ENCODE results near the gene AGL. TPM values are rescaled to one million over a fixed set of nuclear protein-coding genes. Genes with fewer than 3 reads are reported as not detected.

AGL gene
- total and polyA plus RNA-seq, 2 of the 8 experiments (the other 6 are each of a cell fraction or from before 2014, with no cell fraction given): 2.7 to 19.2 TPM

DNA sequence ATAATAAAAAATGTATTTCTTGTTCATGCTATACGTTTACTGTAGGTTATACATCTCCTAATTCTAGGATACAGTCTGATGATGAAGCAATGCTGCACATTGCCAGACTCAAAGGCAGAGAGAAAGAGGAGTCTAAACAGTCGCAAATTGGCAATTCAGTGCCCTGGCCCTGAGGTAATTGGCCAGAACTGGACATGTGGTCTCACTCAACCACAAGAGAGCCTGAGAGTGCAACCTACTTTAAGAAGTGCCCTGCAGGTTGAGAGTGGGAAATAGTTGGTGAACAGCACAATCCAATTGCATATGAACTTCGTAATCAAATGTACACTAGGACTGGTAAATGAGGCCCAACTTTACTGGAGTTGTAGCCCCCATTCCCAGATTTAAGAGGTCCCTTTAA is 114.6 kb downstream of the AGL start:
- peak overlapping the region; percentile 27; the same call in 1 of the 2 replicates for H2AFZ ChIP-seq (ENCODE audit: low read length)
- no peaks in the 10 kb centered on the region for H3K79me1 ChIP-seq (ENCODE audit: low read depth, low read length)
- H4K91ac ChIP-seq (replicated peaks; ENCODE audit: insufficient read length, low read length): peak overlapping the region; percentile 73
- no peak overlapping the region for H2BK120ac ChIP-seq (replicated peaks; ENCODE audit: low read depth, low read length)
- H3K27ac ChIP-seq (ENCODE audit: low read depth, low read length): no peak overlapping the region
- H3K36me3 ChIP-seq (ENCODE audit: control insufficient read depth in 2 of 4, insufficient read depth in 4 of 4, low read length in 3 of 4): no peaks in the 10 kb centered on the region
- H3K4ac ChIP-seq (replicated peaks; ENCODE audit: insufficient read length, low read depth, low read length): no peak overlapping the region
- H4K5ac ChIP-seq (ENCODE audit: insufficient read length, low read depth, low read length): no peak overlapping the region
- no peak overlapping the region for H2BK20ac ChIP-seq (ENCODE audit: low read length)
- H3K56ac ChIP-seq (replicated peaks; ENCODE audit: insufficient read length, low read depth, low read length): no peak overlapping the region
- H4K20me1 ChIP-seq (replicated peaks in 1 of 2; ENCODE audit: control insufficient read depth in 1 of 2, insufficient read depth in 2 of 2, low read length in 2 of 2): no peaks in the 10 kb centered on the region
- H3K4me1 ChIP-seq (replicated peaks in 1 of 4; ENCODE audit: control insufficient read depth in 3 of 4, insufficient read depth in 4 of 4, low read length in 3 of 4): peaks cover 0 to 8% (median 2%) of the 10 kb centered on the region in 4 experiments; a peak in 2 of 7 replicates
- FAIRE-seq (no peak), DNase-seq (ENCODE audit: low read depth in 1 of 2, low spot score in 2 of 2) (no peak)
- H3K23ac ChIP-seq (ENCODE audit: insufficient read length): no peak overlapping the region
- 82% methylated on average over 3 of the region's 3 CpGs; no CpG with 5 or more reads in 1 of the 2 experiments for WGBS, 2 experiments (ENCODE audit: extremely low coverage in 1 of 2, insufficient coverage in 1 of 2, insufficient read length in 1 of 2, insufficient replicate concordance in 2 of 2, low coverage in 1 of 2, low lambda C conversion rate in 2 of 2, missing lambda C conversion rate in 1 of 2)
- POLR2A ChIA-PET (ENCODE audit: partially characterized antibody): no interaction called here
- no peak overlapping the region for H3K4me3 ChIP-seq (ENCODE audit: extremely low read depth in 1 of 4, insufficient read depth in 2 of 4, low read depth in 3 of 4, low read length in 4 of 4)
- H3K79me2 ChIP-seq (ENCODE audit: control insufficient read depth in 1 of 2, insufficient read depth in 2 of 2, low read length in 2 of 2): no peaks in the 10 kb centered on the region
- no peak overlapping the region for H4K8ac ChIP-seq (ENCODE audit: extremely low read depth, insufficient read depth, low read length)
- CTCF ChIA-PET (ENCODE audit: partially characterized antibody): interaction anchor here (1.0 to 1.5 kb wide), 2 partner anchors 8 to 475 kb away, joined by 4 to 5 read pairs; no protein-coding TSS in a partner anchor
- no peak overlapping the region for H2BK12ac ChIP-seq (ENCODE audit: low read depth, low read length)
- H3K9ac ChIP-seq (replicated peaks in 1 of 4; ENCODE audit: extremely low read depth in 1 of 4, low read depth in 3 of 4, low read length in 3 of 4): no peak overlapping the region
- no peak overlapping the region for H3K18ac ChIP-seq (ENCODE audit: extremely low read depth, low read length)
- H2AK5ac ChIP-seq (ENCODE audit: low read depth, low read length): no peak overlapping the region
- no peak overlapping the region for H3K4me2 ChIP-seq (ENCODE audit: insufficient read depth in 1 of 2, low read depth in 2 of 2, low read length in 2 of 2)
- TF ChIP-seq, protein P1, sequence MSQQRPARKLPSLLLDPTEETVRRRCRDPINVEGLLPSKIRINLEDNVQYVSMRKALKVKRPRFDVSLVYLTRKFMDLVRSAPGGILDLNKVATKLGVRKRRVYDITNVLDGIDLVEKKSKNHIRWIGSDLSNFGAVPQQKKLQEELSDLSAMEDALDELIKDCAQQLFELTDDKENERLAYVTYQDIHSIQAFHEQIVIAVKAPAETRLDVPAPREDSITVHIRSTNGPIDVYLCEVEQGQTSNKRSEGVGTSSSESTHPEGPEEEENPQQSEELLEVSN (IDR thresholded peaks at IDR 0.05): no peak
- TF ChIP-seq MAFK (IDR thresholded peaks at IDR 0.05; ENCODE audit: low read depth, low read length) (no peak), CHD1 (IDR thresholded peaks at IDR 0.05; ENCODE audit: low read depth, low read length) (no peak), CHD2 (IDR thresholded peaks at IDR 0.05; ENCODE audit: low read length) (no peak), SAP30 (IDR thresholded peaks at IDR 0.05; ENCODE audit: insufficient read depth, insufficient replicate concordance, low read length) (no peak), POU5F1 (IDR thresholded peaks at IDR 0.05; ENCODE audit: low read depth, low read length) (no peak)
- H3K23me2 ChIP-seq (ENCODE audit: low read depth, low read length): peaks cover 6% of the 10 kb centered on the region
- no peaks in the 10 kb centered on the region for H3K27me3 ChIP-seq (replicated peaks in 1 of 4; ENCODE audit: control insufficient read depth in 3 of 4, extremely low read depth in 1 of 4, insufficient read depth in 3 of 4, low read length in 3 of 4)
- H3K14ac ChIP-seq (ENCODE audit: insufficient read length): no peak overlapping the region
- H2BK5ac ChIP-seq (ENCODE audit: low read depth, low read length): no peak overlapping the region
- no peaks in the 10 kb centered on the region for H3K9me3 ChIP-seq (ENCODE audit: insufficient read depth in 2 of 2, low read depth in 1 of 2, low read length in 1 of 2)
- no peak overlapping the region for H2BK15ac ChIP-seq (ENCODE audit: low read length)
